PFSK-1 (cell line): Measurements from ENCODE around the gene CAND2.

ENCODE experiments used
- FOXP2 ChIP-seq: optimal IDR thresholded peaks from 2 replicates; pipeline ENCODE3; 2011; ENCODE audit warnings: borderline replicate concordance, control low read depth, inconsistent platforms; ENCODE audit not compliant: insufficient read depth; ENCODE audit errors: extremely low read length, extremely low read depth
- POLR2AphosphoS5 ChIP-seq: IDR thresholded peaks from 2 replicates; pipeline ENCODE4 v1.6.1; 2012; ENCODE audit warnings: low read depth, mild to moderate bottlenecking, control low read depth, low read length, moderate library complexity
- SIN3A ChIP-seq: IDR thresholded peaks from 2 replicates; pipeline ENCODE4 v1.6.1; 2012; ENCODE audit warnings: mild to moderate bottlenecking, low read length, moderate library complexity, borderline replicate concordance; ENCODE audit not compliant: insufficient read depth
- TAF1 ChIP-seq: IDR thresholded peaks from 2 replicates; pipeline ENCODE4 v1.6.1; 2012; ENCODE audit warnings: low read length, control low read depth, borderline replicate concordance; ENCODE audit not compliant: insufficient read depth
- TF ChIP-seq, protein P1 (sequence below), 2 experiments: IDR thresholded peaks; 2 replicates each; pipeline versions ENCODE4 v1.6.1 to v1.8.0; 2011 to 2012; ENCODE audit warnings: low read depth in 2 of 2, low read length in 2 of 2, control low read depth in 1 of 2, inconsistent platforms in 1 of 2, mild to moderate bottlenecking in 1 of 2, moderate library complexity in 1 of 2; ENCODE audit not compliant: insufficient read depth in 1 of 2

Gene CAND2

DNA sequence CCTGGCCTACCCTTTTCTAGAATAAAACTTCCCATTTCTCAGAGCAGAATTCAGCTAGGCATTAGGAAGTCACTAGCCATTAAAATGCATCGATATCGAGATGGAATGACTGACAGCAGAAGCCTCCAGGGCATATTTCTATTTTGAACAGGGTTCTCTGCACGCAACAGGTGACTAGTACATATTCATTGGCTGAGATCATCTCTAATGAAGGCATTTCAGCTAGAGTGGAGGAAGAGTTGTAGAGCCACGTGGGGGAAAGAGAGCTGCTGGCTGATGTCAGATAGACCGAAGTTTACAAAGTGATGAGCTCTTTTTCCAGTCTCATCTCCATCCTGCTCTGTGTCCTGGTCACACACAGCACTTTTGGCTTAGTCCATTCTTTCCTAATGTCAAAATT is 44.9 kb upstream of the CAND2 start:
- TF ChIP-seq FOXP2 (no peak), TAF1 (no peak), POLR2AphosphoS5 (no peak), SIN3A (no peak)
- TF ChIP-seq, protein P1, sequence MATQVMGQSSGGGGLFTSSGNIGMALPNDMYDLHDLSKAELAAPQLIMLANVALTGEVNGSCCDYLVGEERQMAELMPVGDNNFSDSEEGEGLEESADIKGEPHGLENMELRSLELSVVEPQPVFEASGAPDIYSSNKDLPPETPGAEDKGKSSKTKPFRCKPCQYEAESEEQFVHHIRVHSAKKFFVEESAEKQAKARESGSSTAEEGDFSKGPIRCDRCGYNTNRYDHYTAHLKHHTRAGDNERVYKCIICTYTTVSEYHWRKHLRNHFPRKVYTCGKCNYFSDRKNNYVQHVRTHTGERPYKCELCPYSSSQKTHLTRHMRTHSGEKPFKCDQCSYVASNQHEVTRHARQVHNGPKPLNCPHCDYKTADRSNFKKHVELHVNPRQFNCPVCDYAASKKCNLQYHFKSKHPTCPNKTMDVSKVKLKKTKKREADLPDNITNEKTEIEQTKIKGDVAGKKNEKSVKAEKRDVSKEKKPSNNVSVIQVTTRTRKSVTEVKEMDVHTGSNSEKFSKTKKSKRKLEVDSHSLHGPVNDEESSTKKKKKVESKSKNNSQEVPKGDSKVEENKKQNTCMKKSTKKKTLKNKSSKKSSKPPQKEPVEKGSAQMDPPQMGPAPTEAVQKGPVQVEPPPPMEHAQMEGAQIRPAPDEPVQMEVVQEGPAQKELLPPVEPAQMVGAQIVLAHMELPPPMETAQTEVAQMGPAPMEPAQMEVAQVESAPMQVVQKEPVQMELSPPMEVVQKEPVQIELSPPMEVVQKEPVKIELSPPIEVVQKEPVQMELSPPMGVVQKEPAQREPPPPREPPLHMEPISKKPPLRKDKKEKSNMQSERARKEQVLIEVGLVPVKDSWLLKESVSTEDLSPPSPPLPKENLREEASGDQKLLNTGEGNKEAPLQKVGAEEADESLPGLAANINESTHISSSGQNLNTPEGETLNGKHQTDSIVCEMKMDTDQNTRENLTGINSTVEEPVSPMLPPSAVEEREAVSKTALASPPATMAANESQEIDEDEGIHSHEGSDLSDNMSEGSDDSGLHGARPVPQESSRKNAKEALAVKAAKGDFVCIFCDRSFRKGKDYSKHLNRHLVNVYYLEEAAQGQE (IDR thresholded peaks at IDR 0.05; ENCODE audit: insufficient read depth in 1 of 2, low read depth in 2 of 2, low read length in 2 of 2) = no peak

DNA sequence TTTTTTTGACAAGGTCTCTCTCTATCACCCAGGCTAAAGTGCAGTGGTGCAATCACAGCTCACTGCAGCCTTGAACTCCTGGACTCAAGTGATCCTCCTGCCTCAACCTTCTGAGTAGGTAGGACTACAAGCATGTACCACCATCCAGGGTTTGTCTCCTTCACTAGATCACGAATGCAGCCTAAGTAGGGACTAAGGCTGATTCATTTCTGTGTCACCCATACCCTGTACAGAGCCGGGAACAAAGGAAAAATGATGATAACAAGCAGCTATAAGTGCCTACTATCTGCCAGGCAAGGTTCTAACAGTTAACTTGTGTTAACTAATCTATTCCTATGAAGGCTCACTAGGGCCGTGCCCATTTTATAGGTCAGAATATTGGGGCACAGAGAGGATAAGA is 44.4 kb upstream of the CAND2 start:
- TF ChIP-seq TAF1 = no peak
- TF ChIP-seq POLR2AphosphoS5 = no peak
- no peak for TF ChIP-seq SIN3A
- TF ChIP-seq FOXP2 = no peak

DNA sequence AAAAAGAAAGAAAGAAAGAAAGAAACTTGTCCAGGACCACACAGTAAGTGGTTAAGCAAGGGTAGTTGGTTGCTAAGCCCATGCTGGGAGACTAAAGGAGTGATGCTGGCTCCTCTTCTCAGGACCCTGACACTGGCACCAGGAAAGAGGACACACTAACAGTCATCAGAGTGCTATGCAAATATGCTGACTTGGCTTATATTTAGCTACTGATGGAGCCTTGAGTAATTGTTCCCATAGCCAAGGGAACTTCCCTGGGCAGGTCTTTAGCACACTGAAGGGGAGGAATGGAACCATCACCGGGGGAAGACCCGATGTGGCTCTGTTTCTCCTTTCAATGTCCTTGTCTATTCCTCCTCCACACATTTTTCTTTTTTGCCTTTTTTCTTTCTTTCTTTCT is 43.7 kb upstream of the CAND2 start:
- TF ChIP-seq, protein P1 (IDR thresholded peaks at IDR 0.05; ENCODE audit: insufficient read depth in 1 of 2, low read depth in 2 of 2, low read length in 2 of 2) = no peak

DNA sequence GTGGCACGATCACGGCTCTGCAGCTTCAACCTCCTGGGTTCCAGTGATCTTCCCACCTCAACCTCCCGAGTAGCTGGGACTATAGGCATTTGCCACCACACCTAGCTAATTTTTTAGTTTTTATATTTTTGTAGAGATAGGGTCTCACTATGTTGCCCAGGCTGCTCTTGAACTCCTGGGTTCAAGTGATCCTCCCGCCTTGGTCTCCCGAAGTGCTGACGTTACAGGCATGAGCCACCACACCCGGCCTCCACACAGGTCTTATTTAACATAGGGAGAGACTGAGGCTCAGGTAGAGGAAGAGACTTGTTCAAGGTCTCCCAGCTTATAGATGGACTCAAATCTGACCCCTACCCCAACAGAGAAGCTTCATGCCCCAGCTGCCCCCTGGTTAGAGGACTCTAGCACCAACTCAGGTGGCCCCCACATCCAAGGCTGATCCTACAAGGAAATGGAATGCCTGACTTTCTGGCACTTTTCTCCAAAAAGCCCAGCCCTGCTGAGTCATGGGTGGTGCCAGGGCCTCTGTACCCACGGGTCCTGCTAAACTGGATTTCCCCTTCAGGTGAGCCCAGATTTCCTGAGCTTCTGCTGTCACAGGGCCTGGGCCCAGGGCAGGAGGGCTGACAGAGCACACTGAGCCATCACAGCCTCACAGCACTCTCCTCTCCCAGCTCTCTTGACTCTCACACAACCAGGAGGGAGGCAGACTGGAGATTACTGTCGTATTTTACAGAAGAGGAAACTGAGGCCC is 43.0 kb upstream of the CAND2 start:
- no peak for TF ChIP-seq FOXP2
- TF ChIP-seq POLR2AphosphoS5 = no peak

DNA sequence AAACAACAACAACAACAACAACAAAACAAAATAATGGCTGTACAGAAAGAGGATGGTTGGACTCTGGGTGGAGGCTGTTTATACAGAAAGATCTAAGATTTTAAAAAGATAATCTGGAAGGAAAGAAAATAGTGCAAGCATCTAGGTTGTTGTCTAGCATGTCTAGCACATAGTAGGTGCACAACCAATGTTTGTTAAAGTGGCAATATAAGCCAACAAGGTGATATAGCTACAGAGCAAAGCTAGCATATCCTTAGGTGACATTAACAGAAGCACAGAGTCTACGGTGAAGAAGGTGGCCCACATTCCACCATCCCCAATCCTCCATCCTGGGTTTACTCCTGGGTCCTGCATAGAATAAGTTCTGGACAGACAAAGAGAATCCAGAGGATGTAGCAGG is 42.2 kb upstream of the CAND2 start:
- TF ChIP-seq FOXP2 = no peak
- TF ChIP-seq, protein P1 (IDR thresholded peaks at IDR 0.05; ENCODE audit: insufficient read depth in 1 of 2, low read depth in 2 of 2, low read length in 2 of 2) = no peak
- TF ChIP-seq TAF1 = no peak
- TF ChIP-seq SIN3A = no peak
- no peak for TF ChIP-seq POLR2AphosphoS5

DNA sequence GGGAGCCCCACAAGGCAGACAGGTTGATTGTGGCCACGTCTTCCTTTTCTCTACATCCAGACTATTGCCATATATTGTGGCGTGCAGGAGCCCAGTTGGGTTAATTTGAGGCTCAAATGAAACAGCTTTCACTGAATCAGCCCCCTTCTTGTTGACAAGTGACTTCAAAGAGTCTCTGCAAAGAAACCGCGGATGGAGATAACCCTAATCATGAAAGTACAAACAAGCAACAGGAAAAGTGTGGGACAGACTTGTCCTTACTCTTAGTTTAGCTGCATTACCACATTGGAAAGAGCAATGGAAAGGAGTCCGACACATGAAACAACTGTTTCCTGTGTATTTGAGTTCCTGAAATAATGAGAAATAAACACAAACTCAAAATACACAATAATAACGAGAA is 40.7 kb upstream of the CAND2 start:
- TF ChIP-seq TAF1 (no peak), FOXP2 (no peak), POLR2AphosphoS5 (no peak), SIN3A (no peak)
- TF ChIP-seq, protein P1 (IDR thresholded peaks at IDR 0.05; ENCODE audit: insufficient read depth in 1 of 2, low read depth in 2 of 2, low read length in 2 of 2) = no peak
